ENCODE data around the gene OR51B2.

Gene OR51B2

GRCh38 chr11:5282628-5283027, 41.5 kb downstream of the OR51B2 start:
- DNase-seq (ENCODE audit: low read depth): no peak

- DNase-seq (ENCODE audit: low read depth): no peak
These were observed 42.5 kb downstream of the OR51B2 start for GRCh38 chr11:5281596-5281995.

- DNase-seq (ENCODE audit: low read depth): no peak
These were observed 43.5 kb downstream of the OR51B2 start for GRCh38 chr11:5280582-5281102.

- DNase-seq (ENCODE audit: low read depth): no peak
These were observed 44.5 kb downstream of the OR51B2 start for GRCh38 chr11:5279471-5280090.

GRCh38 chr11:5277807-5278382, 46.2 kb downstream of the OR51B2 start:
- no peak for DNase-seq (ENCODE audit: low read depth)

GRCh38 chr11:5276697-5277096, 47.4 kb downstream of the OR51B2 start:
- DNase-seq (ENCODE audit: low read depth): no peak

- no peak for DNase-seq (ENCODE audit: low read depth)
These were observed 48.6 kb downstream of the OR51B2 start for GRCh38 chr11:5275369-5276110.

GRCh38 chr11:5274395-5274794, 49.7 kb downstream of the OR51B2 start:
- no peak for DNase-seq (ENCODE audit: low read depth)
